NCI-H128 (cell line): ENCODE measurements around the gene WNT9B.

Experiments
- DNase-seq: peaks from one replicate; lab custom pipeline; 2025; ENCODE audit not compliant: unreplicated experiment; lab: John Stamatoyannopoulos, UW

WNT9B gene

DNA sequence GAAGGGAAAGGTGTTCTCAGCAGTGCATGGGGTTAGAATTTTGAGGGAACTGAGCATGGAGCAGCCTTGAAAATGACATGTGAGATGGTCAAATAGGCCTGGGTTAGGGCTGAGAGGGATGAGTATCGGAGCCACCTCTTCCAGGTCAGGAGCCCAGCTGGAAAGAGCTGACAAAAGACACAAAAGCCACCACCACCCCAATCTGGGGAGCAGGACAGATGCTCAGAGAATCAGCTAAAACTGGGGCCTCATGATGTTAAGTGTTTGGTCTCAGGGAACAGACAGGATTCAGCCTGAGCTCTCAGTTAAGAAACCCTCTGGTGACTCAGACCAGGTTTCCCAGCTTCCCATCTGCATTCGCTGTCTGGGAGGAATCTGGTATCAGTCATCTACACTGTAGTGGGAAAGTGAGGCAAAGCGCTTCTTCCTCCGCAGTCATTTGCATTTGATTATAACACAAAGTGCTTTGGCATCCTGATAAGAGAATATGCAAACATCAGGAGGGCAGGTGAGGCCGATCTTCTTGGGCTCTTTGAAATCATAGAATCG, 2.6 kb downstream of the WNT9B start:
- DNase-seq: no peak

DNA sequence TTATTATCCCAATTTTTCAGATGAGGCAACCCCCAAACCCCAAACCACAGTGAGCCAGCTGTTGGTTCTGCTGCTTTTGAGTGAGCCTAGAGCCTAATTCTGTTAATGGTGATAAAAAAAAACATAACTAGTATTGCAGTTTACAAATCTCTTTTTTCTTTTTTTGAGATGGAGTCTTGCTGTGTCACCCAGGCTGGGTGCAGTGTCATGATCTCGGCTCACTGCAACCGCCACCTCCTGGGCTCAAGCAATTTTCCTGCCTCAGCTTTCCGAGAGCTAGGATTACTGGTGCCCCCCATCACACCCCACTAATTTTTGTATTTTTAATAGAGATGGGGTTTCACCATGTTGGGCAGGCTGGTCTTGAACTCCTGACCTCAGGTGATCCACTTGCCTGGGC, 3.1 kb downstream of the WNT9B start:
- no peak for DNase-seq

DNA sequence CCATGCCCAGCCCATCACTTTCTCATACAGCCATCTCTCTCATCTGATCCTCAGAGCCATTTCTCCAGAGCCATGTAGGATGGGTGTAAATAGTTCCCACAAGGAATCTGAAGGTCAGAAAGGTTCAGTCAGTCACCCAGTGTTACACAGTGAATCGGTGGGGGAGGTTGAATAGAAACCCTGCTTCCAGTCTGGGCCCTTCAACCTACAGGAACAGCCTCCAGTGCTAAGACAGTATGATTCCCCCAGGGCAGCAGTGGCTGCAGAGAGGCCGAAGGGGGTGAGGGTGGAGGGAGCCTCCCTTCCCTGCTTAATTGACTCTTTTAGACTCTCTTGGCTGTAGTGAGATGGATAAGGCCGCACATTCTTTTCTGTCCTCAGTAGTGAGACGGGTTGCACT, 3.6 kb downstream of the WNT9B start:
- DNase-seq: no peak

DNA sequence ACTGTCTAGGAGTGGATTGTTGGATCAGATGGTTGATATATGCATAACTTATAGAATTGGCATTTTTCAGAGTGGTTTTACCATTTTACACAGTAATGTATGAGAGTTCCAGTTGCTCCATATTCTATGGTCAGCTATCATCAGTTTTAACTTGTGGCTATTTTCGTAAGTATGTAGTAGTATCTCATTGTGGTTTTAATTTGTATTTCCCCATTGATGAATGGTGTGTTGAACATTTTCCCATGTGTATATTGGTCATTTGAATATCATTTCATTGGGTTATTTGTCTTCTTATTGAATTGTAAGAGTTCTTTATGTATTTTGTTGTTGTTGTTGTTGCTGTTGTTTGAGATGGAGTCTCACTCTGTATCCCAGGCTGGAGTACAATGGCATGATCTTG, 6.2 kb downstream of the WNT9B start:
- no peak for DNase-seq

DNA sequence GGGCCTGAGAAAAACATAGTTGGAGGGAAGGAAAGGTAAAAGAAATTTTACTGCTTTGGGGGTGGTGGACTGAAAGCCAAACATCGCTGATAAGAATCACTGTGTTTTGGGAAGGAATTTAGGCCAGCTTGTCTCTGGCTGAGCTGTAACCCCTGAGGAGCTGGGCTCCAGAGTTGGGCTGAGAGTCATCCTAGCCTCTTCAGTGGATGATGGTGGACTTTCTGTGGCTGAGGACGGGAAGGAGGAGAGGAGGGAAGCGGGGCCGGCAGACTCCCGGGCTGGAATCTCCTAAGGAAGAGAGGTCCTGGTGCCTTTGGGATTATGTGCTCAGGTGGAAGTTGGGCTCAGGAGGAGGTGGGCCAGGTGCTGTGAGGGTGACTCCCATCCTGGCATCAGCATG, 8.6 kb downstream of the WNT9B start:
- DNase-seq: no peak

DNA sequence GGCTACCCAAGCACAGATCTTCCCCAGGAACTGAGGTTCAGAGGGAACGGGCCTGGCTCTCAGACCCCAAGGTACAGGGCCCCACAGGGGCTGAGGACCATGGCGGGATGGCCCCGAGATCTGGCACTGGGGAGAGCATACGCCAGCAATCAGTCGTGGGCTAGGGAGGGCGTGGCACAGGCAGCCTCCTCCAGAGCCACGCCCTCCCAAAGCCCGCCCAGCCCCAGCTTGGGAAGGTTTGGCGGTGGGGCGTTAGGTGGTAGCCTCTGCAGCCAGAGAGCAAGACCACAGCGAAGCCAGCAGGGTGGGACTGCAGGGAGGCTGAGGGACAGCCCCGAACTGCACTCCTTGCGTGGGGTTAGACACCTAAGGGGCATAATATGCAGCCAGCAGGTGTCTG, 11.6 kb downstream of the WNT9B start:
- DNase-seq: no peak

DNA sequence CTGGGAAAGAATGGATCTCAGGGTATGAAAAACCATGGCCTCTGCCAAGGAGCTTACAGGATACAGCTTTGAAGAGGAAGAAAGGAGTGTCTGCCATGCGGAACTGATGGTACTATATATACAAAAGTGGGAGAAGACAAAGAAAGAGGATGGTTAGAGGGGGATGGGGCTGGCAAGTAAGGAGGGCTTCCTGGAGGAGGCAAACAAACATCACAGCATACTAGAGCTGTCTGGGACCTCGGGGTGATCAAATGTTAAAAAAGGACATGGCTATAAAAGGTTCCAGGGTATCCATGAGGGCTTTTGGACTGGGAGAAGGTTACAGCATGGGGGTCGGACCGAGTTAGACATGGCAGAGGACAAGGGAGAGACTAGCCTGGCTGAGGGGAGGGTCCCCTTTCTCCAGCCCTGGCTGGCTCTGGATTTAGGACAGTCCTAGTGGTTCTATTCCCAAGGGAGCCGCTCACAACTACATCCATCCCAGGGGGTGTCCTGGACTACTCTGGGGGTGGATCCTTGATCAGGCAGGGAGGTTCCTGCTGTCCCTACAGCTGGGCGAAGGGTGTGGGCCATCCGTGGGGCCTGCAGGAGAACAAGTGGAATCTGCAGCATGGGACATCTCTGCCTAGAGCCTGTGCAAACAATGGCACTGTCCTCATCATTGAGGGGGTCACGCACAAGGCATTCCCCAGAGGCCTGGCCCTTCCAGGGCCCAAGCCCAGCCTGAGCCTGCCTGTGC, 12.2 kb downstream of the WNT9B start:
- DNase-seq: no peak

DNA sequence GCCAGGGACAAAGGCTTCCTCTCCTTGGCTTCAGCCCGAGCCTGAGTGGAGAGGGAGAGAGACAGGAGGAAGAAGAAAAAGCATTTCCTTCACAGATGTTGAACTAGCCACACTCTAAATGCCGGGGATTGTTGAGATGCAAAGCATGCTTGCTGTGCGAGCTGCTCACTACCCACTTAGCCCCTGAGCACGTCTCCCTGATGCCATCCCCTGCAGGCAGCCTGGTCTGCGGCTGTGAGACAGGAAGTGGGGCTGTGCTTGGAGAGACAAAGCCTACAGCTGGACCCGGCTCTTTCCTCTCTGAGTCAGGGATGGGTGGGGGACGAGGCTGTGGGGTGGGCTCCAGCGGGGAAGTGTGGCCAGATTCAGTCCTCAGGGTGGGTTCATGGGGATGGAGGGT, 13.7 kb downstream of the WNT9B start:
- DNase-seq: no peak

DNA sequence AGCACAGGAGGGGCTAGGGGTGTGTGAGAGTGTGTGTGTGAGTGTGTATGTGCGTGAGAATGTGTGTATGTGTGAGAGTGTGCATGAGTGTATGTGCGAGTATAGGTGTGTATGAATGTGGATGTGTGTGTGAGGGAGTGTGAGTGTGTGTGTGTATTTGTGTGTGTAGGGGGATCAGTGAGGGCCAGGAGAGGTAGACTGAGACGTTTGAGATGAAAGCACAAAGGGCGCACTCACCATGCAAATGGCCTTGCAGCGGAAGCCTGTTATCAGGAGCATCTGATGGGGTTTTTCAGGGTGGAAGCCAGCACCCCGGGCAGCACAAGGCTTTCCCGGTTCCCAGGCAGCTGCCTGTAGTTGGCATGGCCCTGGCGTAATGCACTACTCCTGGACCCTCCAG, 14.9 kb downstream of the WNT9B start:
- DNase-seq: no peak

DNA sequence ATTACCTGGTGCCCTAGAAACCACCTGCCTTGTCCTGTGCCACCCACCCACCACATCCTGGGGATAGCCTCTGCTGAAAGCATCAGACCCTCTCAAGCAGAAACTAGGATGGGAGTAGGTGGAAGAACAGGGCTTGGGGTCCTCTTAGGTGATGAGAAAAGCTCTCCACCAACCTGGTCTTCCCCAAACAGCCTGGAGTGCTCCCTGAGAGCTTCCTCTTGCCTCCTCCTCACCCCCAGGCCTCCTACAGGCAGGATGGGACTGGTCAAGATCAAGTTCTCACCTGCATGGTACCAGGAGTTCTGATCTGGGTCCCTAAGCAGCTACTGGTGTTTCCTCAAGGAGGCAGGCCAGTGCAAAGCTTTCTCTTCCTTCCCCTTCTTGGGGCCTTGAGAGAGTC, 15.4 kb downstream of the WNT9B start:
- DNase-seq: no peak

DNA sequence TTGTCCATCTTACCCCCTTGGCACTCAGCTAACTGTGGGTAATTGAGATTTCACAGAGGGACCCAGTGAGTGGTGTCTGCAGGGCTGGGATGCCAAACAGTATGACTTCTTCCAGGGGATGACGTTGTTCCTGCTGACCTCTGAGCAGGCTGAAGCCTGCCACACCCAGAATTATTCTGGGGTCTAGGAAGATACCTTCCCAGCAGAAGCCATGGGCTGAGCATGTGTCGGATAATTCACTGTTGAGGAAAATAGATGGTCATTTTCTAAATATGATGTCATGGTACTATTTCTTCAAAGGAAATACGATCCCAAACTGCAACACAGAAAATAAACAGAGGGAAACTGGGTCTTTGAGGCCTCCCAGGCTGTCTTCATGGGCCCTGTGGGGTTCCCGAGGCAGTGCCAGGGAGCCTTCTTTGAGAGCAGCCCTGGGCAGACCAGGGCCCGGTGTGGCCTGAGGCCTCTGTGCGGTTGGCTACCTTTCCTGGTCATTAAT, 17.4 kb downstream of the WNT9B start:
- no peak for DNase-seq

DNA sequence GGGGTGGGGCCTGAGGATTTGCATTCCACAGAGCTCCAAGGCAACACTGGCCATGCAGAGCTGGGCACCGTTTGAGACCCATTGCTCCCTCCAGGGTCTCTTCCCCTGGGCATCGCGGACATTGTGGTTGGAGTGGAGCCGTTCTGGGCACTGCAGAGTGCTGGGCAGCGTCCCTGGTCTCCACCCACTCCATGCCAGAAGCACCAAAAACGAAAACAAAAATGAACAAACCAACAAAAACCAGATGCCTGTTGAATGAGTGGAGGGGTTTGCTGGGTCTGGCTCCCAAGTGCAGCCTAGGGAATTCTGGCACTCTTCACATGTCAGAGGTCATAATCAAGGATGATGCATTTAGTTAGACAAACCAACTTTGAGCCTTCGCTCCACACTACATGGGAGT, 17.9 kb downstream of the WNT9B start:
- DNase-seq: no peak

DNA sequence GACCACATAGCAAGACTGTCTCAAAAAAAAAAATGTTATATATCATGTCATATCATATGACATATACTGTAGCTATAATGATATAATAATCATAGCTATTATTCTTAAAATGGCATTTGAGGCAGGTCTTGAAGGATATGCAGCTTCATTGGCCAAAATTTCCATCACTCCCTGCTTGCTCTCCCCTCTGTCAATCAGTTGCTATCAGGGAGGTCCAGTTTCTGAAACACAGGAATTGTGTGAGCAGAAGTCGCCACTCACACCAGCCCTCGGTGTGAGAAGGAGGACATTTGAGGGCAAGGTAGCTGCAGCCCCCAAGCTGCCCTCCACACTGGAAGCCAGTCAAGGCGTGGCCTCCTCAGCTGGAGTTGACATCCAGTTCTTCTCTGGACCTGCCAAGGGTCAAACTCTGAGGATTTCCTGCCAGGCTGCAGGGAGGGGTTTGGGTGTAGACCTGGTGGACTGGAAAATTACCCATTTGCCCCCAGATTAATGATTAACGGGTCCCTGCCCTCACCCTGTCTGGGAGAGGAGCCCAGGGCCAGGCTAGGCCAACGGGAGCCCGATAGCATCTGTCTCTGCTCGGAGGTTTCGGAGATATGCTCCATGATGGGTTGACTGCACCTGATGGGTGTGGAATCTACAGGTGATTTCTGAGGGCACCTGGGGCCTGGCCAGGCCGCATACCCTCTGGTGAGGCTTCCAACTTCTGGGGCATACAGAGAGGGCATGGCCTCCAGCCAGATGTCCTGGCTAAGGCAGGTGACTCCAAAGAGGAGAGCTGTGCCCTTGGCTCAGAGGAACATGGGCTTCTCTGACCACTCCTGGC, 18.8 kb downstream of the WNT9B start:
- no peak for DNase-seq

DNA sequence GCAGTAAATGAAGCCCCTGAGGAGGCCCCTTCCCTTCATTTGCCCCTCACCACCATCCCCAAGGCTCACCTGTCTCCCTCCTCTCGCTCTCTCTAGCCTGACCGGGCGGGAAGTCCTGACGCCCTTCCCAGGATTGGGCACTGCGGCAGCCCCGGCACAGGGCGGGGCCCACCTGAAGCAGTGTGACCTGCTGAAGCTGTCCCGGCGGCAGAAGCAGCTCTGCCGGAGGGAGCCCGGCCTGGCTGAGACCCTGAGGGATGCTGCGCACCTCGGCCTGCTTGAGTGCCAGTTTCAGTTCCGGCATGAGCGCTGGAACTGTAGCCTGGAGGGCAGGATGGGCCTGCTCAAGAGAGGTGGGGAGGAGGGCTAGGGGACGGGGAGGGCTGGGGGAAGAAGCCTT, 21.0 kb downstream of the WNT9B start:
- DNase-seq: no peak

DNA sequence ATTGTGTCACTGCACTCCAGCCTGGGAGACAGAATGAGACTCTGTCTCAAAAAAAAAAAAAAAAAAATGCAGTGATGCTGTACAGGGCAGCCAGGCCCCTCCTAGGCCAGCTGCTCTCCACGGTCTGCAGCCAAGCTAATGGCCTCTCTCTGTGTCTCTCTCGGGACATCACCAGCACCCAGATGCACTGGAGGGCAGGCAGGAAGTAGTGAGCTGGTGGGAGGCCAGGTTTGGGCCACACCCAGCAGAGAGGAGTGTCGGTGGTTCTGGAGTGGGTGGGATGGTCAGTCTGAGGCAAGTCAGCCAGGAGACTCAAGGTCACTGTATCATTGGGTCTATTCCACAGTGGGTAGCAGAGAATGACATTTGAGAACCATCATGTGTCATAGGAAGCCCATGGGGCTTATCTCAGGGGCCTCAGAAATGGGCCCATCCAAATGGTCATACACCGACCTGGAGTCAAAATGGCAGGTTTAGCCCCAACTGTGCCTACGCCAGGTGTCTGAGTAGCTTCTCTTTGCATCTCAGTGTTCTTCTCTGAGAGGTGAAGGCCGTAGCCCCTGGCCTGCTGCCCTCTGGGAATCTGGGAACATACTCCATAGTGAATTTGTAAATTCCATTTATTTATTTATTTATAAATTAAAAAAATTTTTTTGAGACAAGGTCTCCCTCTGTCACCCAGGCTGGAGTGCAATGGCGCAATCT, 22.7 kb downstream of the WNT9B start:
- DNase-seq: no peak

DNA sequence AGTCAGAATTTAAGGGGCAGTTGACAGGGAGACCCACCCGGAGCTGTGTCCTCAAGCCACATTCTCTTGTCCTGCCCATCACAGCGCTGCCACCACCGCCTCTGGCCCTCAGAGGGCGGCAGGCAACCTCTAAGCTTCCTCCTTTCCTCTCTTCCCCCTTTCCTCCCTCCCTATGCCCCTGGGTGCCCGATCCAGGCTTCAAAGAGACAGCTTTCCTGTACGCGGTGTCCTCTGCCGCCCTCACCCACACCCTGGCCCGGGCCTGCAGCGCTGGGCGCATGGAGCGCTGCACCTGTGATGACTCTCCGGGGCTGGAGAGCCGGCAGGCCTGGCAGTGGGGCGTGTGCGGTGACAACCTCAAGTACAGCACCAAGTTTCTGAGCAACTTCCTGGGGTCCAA, 23.5 kb downstream of the WNT9B start:
- DNase-seq: no peak

DNA sequence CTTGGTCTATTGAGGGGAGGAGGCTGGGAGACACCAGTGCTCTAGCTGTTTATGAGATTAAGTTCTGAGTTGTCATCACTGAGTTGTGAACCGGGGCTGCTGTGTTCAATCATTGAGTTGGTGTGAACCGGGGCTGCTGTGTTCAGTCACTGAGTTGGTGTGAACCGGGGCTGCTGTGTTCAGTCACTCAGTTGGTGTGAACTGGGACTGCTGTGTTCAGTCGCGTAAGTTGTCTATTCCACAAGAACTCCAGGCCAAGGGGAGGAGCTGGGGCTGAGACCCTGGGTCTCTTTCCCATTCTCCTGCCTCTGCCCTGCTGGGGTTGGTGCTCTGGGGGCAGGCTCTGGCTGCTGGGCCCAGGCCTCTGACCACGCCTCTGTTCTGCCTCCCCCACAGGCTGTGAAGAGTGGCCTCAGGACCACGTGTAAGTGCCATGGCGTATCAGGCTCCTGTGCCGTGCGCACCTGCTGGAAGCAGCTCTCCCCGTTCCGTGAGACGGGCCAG, 24.5 kb downstream of the WNT9B start:
- DNase-seq: no peak

DNA sequence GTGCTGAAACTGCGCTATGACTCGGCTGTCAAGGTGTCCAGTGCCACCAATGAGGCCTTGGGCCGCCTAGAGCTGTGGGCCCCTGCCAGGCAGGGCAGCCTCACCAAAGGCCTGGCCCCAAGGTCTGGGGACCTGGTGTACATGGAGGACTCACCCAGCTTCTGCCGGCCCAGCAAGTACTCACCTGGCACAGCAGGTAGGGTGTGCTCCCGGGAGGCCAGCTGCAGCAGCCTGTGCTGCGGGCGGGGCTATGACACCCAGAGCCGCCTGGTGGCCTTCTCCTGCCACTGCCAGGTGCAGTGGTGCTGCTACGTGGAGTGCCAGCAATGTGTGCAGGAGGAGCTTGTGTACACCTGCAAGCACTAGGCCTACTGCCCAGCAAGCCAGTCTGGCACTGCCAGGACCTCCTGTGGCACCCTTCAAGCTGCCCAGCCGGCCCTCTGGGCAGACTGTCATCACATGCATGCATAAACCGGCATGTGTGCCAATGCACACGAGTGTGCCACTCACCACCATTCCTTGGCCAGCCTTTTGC, 25.0 kb downstream of the WNT9B start:
- no peak for DNase-seq

DNA sequence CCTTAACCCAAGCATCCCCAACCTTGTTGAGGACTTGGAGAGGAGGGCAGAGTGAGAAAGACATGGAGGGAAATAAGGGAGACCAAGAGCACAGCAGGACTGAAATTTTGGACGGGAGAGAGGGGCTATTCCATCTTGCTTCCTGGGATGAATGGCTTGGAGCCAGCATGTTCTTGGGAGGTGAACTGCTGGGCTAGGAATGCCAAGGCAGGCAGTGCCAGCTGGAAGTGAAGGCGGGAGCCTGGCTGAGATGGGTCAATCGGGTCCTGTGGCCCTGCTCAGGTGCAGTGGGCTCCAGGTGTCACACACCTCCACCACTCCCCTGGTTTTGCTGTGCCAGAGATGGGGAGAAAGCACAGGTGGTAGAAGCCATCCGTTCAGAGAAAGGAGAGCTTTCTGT, 25.5 kb downstream of the WNT9B start:
- no peak for DNase-seq

DNA sequence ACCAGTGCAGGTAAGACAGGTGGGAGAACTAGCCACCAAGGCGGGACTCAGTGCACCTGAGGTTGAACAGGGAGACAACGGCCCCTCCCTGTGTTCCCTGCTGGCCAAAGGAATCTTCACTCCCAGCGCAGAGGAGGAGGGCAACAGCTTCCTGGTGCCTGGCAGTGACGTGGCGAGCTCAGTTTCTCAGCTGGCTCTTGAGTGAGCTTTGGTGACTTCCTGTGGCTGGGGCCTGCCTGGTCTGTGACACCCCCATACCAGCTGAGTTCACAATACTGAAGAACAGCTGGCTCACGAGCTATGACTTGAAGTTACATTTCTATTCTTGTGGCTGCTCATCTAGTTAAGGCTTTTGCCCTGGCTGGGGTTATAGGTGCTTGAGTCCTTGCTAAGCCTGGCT, 26.1 kb downstream of the WNT9B start:
- no peak for DNase-seq

DNA sequence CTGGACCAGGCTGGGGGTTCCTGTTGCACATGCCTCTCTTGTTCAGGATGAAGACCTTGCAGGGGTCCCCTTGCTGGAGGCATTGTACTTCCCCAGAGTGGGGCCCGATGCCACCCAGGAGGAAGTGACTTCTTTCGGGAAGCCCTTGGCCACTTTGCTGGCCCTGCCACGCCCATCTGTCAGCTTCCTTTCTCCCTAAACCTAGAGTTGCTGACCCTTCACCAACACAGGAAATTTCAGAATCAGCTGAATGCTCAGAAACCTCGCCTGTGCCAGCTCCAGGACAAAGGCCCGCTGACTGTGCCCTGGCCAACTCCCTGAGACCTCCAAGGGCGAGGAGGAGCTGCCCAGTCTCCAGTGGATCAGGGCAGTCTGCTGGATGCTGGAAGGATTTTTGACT, 26.7 kb downstream of the WNT9B start:
- no peak for DNase-seq
